Suppressor macrophage (primary cell): ENCODE results near the gene SOST.

Experiments
- DNase-seq, 4 experiments: peaks; one replicate each; pipeline ENCODE4 v3.0.0-alpha.2; 2020 to 2022

SOST gene

DNA sequence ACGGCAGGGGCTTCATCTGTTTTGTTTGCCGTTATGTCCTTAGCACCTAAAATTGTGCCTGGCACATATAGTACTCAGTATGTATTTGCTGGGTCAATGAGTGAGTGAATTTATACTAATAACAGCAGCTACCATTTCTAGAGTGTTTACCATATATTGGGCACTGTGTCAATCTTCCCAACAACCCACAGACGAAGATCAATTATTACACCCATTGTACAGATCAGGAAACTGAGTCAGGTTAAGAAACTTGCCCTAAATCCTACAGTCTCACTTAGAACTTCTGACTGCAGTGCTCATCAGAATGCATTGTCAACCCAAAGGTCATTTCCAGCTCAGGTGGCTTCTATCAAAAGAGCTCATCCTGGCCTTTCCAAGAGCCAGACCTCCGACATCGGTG is 52.4 kb downstream of the SOST start:
- no peak for DNase-seq
